H1 (cell line): Measurements from ENCODE around the gene GNAO1. TPM values are rescaled to one million over a fixed set of nuclear protein-coding genes. Genes with fewer than 3 reads are reported as not detected.

Experiments used
- CTCF ChIA-PET: fragments of 300-600 bp; sonication (Branson Sonifier 250); formaldehyde crosslinking; loops from one replicate; lab custom pipeline; 2021; ENCODE audit not compliant: partially characterized antibody; lab: Charles Lee
- POLR2A ChIA-PET: fragments of 300-600 bp; sonication (Branson Sonifier 250); formaldehyde crosslinking; loops from one replicate; lab custom pipeline; 2021; ENCODE audit warnings: inconsistent platforms; ENCODE audit not compliant: partially characterized antibody; lab: Charles Lee
- DNase-seq, 2 experiments: peaks; one replicate each; pipeline versions ENCODE4 v3.0.0 to v3.0.0-alpha.2; 2010 to 2022; ENCODE audit warnings: low spot score in 2 of 2, low read depth in 1 of 2, mixed read lengths in 1 of 2
- FAIRE-seq: peaks from 2 replicates; lab custom pipeline; 2011; peaks lifted over from hg19 to GRCh38; lab: Jason Lieb, UNC
- H2AFZ ChIP-seq: 2 replicates; pipeline ENCODE4 v1.8.1; 2012; ENCODE audit warnings: low read length, inconsistent platforms
- H2AK5ac ChIP-seq: 2 replicates; pipeline ENCODE4 v1.6.1; 2013; ENCODE audit warnings: low read depth, low read length
- H2BK120ac ChIP-seq: replicated peaks from 2 replicates; pipeline ENCODE3; 2013; ENCODE audit warnings: low read depth, low read length, inconsistent platforms
- H2BK12ac ChIP-seq: 2 replicates; pipeline ENCODE4 v1.6.1; 2013; ENCODE audit warnings: low read depth, low read length
- H2BK15ac ChIP-seq: 2 replicates; pipeline ENCODE4 v1.6.1; 2013; ENCODE audit warnings: low read length
- H2BK20ac ChIP-seq: 2 replicates; pipeline ENCODE4 v1.6.1; 2013; ENCODE audit warnings: low read length
- H2BK5ac ChIP-seq: 2 replicates; pipeline ENCODE4 v1.6.1; 2013; ENCODE audit warnings: low read depth, low read length
- H3K14ac ChIP-seq: 2 replicates; pipeline ENCODE4 v1.6.1; 2013; ENCODE audit warnings: inconsistent platforms; ENCODE audit not compliant: insufficient read length
- H3K18ac ChIP-seq: 2 replicates; pipeline ENCODE4 v1.6.1; 2013; ENCODE audit warnings: low read length; ENCODE audit errors: extremely low read depth
- H3K23ac ChIP-seq: 2 replicates; pipeline ENCODE4 v1.6.1; 2013; ENCODE audit warnings: inconsistent platforms; ENCODE audit not compliant: insufficient read length
- H3K23me2 ChIP-seq: 2 replicates; pipeline ENCODE4 v1.6.1; 2013; ENCODE audit warnings: low read depth, low read length
- H3K27ac ChIP-seq: 2 replicates; pipeline ENCODE4 v1.6.1; 2011; ENCODE audit warnings: low read depth, low read length, inconsistent platforms
- H3K27me3 ChIP-seq, 4 experiments: replicated peaks in 1 of 4; 1 replicate in 1 of 4; 2 replicates in 3 of 4; pipeline versions ENCODE4 v1.6.1 to v1.8.1; 2011 to 2013; ENCODE audit warnings: low read length in 3 of 4, mild to moderate bottlenecking in 3 of 4, inconsistent platforms in 2 of 4, mixed read lengths in 2 of 4, moderate library complexity in 1 of 4; ENCODE audit not compliant: control insufficient read depth in 3 of 4, insufficient read depth in 3 of 4; ENCODE audit errors: extremely low read depth in 1 of 4
- H3K36me3 ChIP-seq, 4 experiments: 2 replicates each; pipeline versions ENCODE4 v1.6.1 to v1.8.1; 2011 to 2013; ENCODE audit warnings: mild to moderate bottlenecking in 4 of 4, low read length in 3 of 4, moderate library complexity in 2 of 4, control low read depth in 1 of 4, inconsistent platforms in 1 of 4; ENCODE audit not compliant: insufficient read depth in 4 of 4, control insufficient read depth in 2 of 4
- H3K4ac ChIP-seq: replicated peaks from 2 replicates; pipeline ENCODE3; 2013; ENCODE audit warnings: low read length, low read depth, mixed read lengths, inconsistent platforms; ENCODE audit not compliant: insufficient read length
- H3K4me1 ChIP-seq, 4 experiments: replicated peaks in 1 of 4; 1 replicate in 1 of 4; 2 replicates in 3 of 4; pipeline versions ENCODE4 v1.6.1 to v1.8.1; 2011 to 2013; ENCODE audit warnings: low read length in 3 of 4, inconsistent platforms in 2 of 4, mixed read lengths in 1 of 4; ENCODE audit not compliant: insufficient read depth in 4 of 4, control insufficient read depth in 3 of 4
- H3K4me2 ChIP-seq, 2 experiments: 2 replicates each; pipeline versions ENCODE4 v1.6.1 to v1.8.1; 2011 to 2013; ENCODE audit warnings: low read depth in 2 of 2, low read length in 2 of 2, control low read depth in 1 of 2, inconsistent platforms in 1 of 2, mild to moderate bottlenecking in 1 of 2; ENCODE audit not compliant: insufficient read depth in 1 of 2
- H3K4me3 ChIP-seq, 4 experiments: fragments of 200-600, 300-600 bp in 1 of 4; sonication (generic), shearing (Covaris generic), sonication (Bioruptor Twin) in 1 of 4; 2 replicates each; pipeline versions ENCODE4 v1.5.1 to v1.8.1; 2011 to 2016; ENCODE audit warnings: low read length in 4 of 4, low read depth in 3 of 4, control low read depth in 2 of 4, inconsistent platforms in 2 of 4, mild to moderate bottlenecking in 2 of 4, mixed read lengths in 1 of 4, moderate library complexity in 1 of 4; ENCODE audit not compliant: insufficient read depth in 2 of 4; ENCODE audit errors: extremely low read depth in 1 of 4
- H3K56ac ChIP-seq: replicated peaks from 2 replicates; pipeline ENCODE3; 2013; ENCODE audit warnings: low read depth, mild to moderate bottlenecking, mixed read lengths, low read length, inconsistent platforms; ENCODE audit not compliant: insufficient read length
- H3K79me1 ChIP-seq: 2 replicates; pipeline ENCODE4 v1.6.1; 2013; ENCODE audit warnings: low read depth, low read length, control low read depth
- H3K79me2 ChIP-seq, 2 experiments: 2 replicates each; pipeline versions ENCODE4 v1.6.1 to v1.8.1; 2012 to 2013; ENCODE audit warnings: low read length in 2 of 2, mild to moderate bottlenecking in 2 of 2, inconsistent platforms in 1 of 2; ENCODE audit not compliant: insufficient read depth in 2 of 2, control insufficient read depth in 1 of 2
- H3K9ac ChIP-seq, 4 experiments: replicated peaks in 1 of 4; 1 replicate in 1 of 4; 2 replicates in 3 of 4; pipeline versions ENCODE4 v1.6.1 to v1.8.1; 2011 to 2013; ENCODE audit warnings: low read depth in 3 of 4, low read length in 3 of 4, control low read depth in 2 of 4, mild to moderate bottlenecking in 2 of 4, moderate library complexity in 2 of 4, inconsistent platforms in 1 of 4; ENCODE audit errors: extremely low read depth in 1 of 4
- H3K9me3 ChIP-seq, 2 experiments: 2 replicates each; pipeline versions ENCODE4 v1.6.1 to v1.8.1; 2012 to 2013; ENCODE audit warnings: mild to moderate bottlenecking in 2 of 2, moderate library complexity in 2 of 2, control low read depth in 1 of 2, inconsistent platforms in 1 of 2, low read depth in 1 of 2, low read length in 1 of 2, mixed read lengths in 1 of 2; ENCODE audit not compliant: insufficient read depth in 2 of 2
- H4K20me1 ChIP-seq, 2 experiments: replicated peaks in 1 of 2; 2 replicates each; pipeline versions ENCODE3 to v1.8.1; 2011 to 2013; ENCODE audit warnings: inconsistent platforms in 2 of 2, low read length in 2 of 2, mild to moderate bottlenecking in 1 of 2; ENCODE audit not compliant: insufficient read depth in 2 of 2, control insufficient read depth in 1 of 2
- H4K5ac ChIP-seq: 2 replicates; pipeline ENCODE4 v1.6.1; 2013; ENCODE audit warnings: low read length, low read depth, mixed read lengths, inconsistent platforms; ENCODE audit not compliant: insufficient read length
- H4K8ac ChIP-seq: 2 replicates; pipeline ENCODE4 v1.8.0; 2013; ENCODE audit warnings: mild to moderate bottlenecking, moderate library complexity, low read length, inconsistent platforms; ENCODE audit not compliant: insufficient read depth; ENCODE audit errors: extremely low read depth
- H4K91ac ChIP-seq: replicated peaks from 2 replicates; pipeline ENCODE3; 2013; ENCODE audit warnings: low read length, mixed read lengths, inconsistent platforms; ENCODE audit not compliant: insufficient read length
- WGBS, 2 experiments: shearing (Covaris generic) in 1 of 2; methylation state at CpG; one replicate each; pipeline versions ENCODE4 v1.1.6 to v1.1.7; 2013 to 2015; ENCODE audit warnings: low lambda C conversion rate in 2 of 2, mixed read lengths in 2 of 2, inconsistent platforms in 1 of 2, low coverage in 1 of 2, missing lambda C conversion rate in 1 of 2; ENCODE audit not compliant: insufficient replicate concordance in 2 of 2, insufficient coverage in 1 of 2, insufficient read length in 1 of 2; ENCODE audit errors: extremely low coverage in 1 of 2, missing lambda C conversion rate in 1 of 2; 5-methylcytosine and 5-hydroxymethylcytosine counted together
- polyA plus RNA-seq, 7 experiments: library from polyadenylated mRNA; depleted of rRNA in 3 of 7; stranded (reverse) in 5 of 7; unstranded in 2 of 7; fragments of >200 nt in 5 of 7; fragments of 200-250 nt in 2 of 7; gene quantifications; 1 replicate in 5 of 7; 2 replicates in 1 of 7; 4 replicates in 1 of 7; pipeline versions ENCODE4 v1.2.1 to v1.2.3, GENCODE V29; 2011 to 2013; ENCODE audit warnings: missing spikeins in 2 of 7, mixed read lengths in 2 of 7
- total RNA-seq: library from RNA; stranded (reverse); fragmentation: NEBNext Ultra II Directional; extraction: Animal tissue kit (Norgen Biotek cat#: 25700); gene quantifications from 2 replicates; pipeline ENCODE4 v1.2.1, GENCODE V29; 2021

The GNAO1 gene
- total and polyA plus RNA-seq, 2 of the 8 experiments (the other 6 are each of a cell fraction or from before 2014, with no cell fraction given) = 6.7 to 34.4 TPM

DNA sequence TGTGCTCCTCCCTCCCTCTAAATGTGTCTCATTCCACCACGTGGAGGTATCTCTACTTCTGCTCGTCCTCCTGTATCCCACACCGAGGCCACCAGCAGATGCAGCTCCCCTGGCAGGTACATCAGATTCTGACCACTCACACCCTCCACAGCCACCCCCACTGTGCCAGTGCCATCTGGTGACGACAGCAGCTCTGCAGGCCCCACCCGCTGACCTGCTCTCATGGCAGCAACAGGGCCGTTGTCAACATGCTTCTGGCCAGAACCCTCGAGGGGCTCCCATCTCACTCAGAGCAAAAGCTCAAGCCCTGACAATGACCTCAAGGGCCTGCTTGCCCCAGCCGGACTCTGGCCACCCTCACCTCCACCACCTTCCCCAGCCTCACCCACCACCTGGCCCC, 140.6 kb downstream of the GNAO1 start:
- Histone ChIP-seq H2BK5ac (no peak overlapping the region), H3K56ac (no peak overlapping the region), H3K4me3 (no peak overlapping the region), H3K4me2 (no peak overlapping the region), H2BK20ac (no peak overlapping the region), H3K79me1 (no peaks in the 10 kb centered on the region), H2BK15ac (no peak overlapping the region), H3K9me3 (no peaks in the 10 kb centered on the region), H3K27me3 (no peaks in the 10 kb centered on the region), H2BK12ac (no peak overlapping the region), H2AK5ac (no peak overlapping the region), H4K91ac (no peak overlapping the region), H2BK120ac (no peak overlapping the region), H4K8ac (peak overlapping the region; percentile 65), H3K14ac (no peak overlapping the region), H4K5ac (no peak overlapping the region), H3K4me1 (no peaks in the 10 kb centered on the region), H3K27ac (no peak overlapping the region), H3K36me3 (no peaks in the 10 kb centered on the region), H3K9ac (no peak overlapping the region), H2AFZ (no peak overlapping the region), H3K79me2 (no peaks in the 10 kb centered on the region), H4K20me1 (peaks cover 0 to 1% of the 10 kb centered on the region in 2 experiments), H3K18ac (no peak overlapping the region), H3K4ac (no peak overlapping the region), H3K23ac (no peak overlapping the region), H3K23me2 (no peaks in the 10 kb centered on the region)
- ChIA-PET CTCF (interaction anchor here (0.6 to 7.9 kb wide), 10 partner anchors 9 to 623 kb away, joined by 3 to 61 read pairs (median 4); no protein-coding TSS in a partner anchor), POLR2A (interaction anchor here (1.2 kb wide), 1 partner anchor 141 kb away, joined by 4 read pairs; the partner anchor contains the start of gene GNAO1)
- FAIRE-seq (no peak), DNase-seq (no peak)
- 93% methylated on average over 8 of the region's 8 CpGs; no CpG with 5 or more reads in 1 of the 2 experiments for WGBS, 2 experiments
